ENCODE data around the gene PDE3A. TPM values are rescaled to one million over a fixed set of nuclear protein-coding genes. Genes with fewer than 3 reads are reported as not detected.

PDE3A gene
- total RNA-seq, 1 experiment from 2014 or later: 2.8 TPM

- H3K27ac Mint-ChIP-seq: no peak overlapping the region
- ATAC-seq: no peak
- no peaks in the 10 kb centered on the region for H3K27me3 Mint-ChIP-seq (ENCODE audit: low read depth)
- ChIA-PET CTCF (interaction anchor here (1.2 kb wide), 1 partner anchor 62 kb away, joined by 4 read pairs; no protein-coding TSS in a partner anchor), POLR2A (no interaction called here)
- TF ChIP-seq, protein P1, sequence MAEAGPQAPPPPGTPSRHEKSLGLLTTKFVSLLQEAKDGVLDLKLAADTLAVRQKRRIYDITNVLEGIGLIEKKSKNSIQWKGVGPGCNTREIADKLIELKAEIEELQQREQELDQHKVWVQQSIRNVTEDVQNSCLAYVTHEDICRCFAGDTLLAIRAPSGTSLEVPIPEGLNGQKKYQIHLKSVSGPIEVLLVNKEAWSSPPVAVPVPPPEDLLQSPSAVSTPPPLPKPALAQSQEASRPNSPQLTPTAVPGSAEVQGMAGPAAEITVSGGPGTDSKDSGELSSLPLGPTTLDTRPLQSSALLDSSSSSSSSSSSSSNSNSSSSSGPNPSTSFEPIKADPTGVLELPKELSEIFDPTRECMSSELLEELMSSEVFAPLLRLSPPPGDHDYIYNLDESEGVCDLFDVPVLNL (CRISPR knock-in tag; IDR thresholded peaks at IDR 0.05; ENCODE audit: borderline replicate concordance, low read depth): no peak
- TF ChIP-seq ETV6 (CRISPR knock-in tag; IDR thresholded peaks at IDR 0.05) (no peak), STAT6 (CRISPR knock-in tag; conservative IDR thresholded peaks at IDR 0.05; ENCODE audit: low read depth) (no peak)
- peaks cover 5% of the 10 kb centered on the region; the same call in 1 of the 2 replicates for H3K9me3 Mint-ChIP-seq
- DNase-seq (ENCODE audit: low spot score): no peak
- peaks cover 21% of the 10 kb centered on the region for H3K4me1 Mint-ChIP-seq
- H3K36me3 Mint-ChIP-seq: no peaks in the 10 kb centered on the region
- no peak overlapping the region for H3K4me3 Mint-ChIP-seq
Measured at GRCh38 chr12:20487519-20487918, 119.2 kb downstream of the PDE3A start.

GRCh38 chr12:20489645-20490044, 121.3 kb downstream of the PDE3A start:
- peaks cover 5% of the 10 kb centered on the region; the same call in 1 of the 2 replicates for H3K9me3 Mint-ChIP-seq
- ATAC-seq (no peak), DNase-seq (ENCODE audit: low spot score) (no peak)
- POLR2A ChIA-PET: no interaction called here
- no peak overlapping the region for H3K27ac Mint-ChIP-seq
- no peak overlapping the region for H3K4me3 Mint-ChIP-seq
- no peaks in the 10 kb centered on the region for H3K36me3 Mint-ChIP-seq
- CTCF ChIA-PET: no interaction called here
- TF ChIP-seq FOXK1 (CRISPR knock-in tag; IDR thresholded peaks at IDR 0.05) (no peak), IRF2 (CRISPR knock-in tag; IDR thresholded peaks at IDR 0.05; ENCODE audit: borderline replicate concordance, low read depth) (no peak), NFYB (CRISPR knock-in tag; conservative IDR thresholded peaks at IDR 0.05; ENCODE audit: low read depth) (no peak), NFATC4 (CRISPR knock-in tag; IDR thresholded peaks at IDR 0.05) (no peak), TCF7 (CRISPR knock-in tag; IDR thresholded peaks at IDR 0.05; ENCODE audit: low read depth) (no peak), TP53 (CRISPR knock-in tag; IDR thresholded peaks at IDR 0.05) (no peak), RORB (CRISPR knock-in tag; IDR thresholded peaks at IDR 0.05) (no peak), ZBTB21 (CRISPR knock-in tag; IDR thresholded peaks at IDR 0.05; ENCODE audit: borderline replicate concordance) (no peak)
- peaks cover 22% of the 10 kb centered on the region for H3K4me1 Mint-ChIP-seq
- H3K27me3 Mint-ChIP-seq (ENCODE audit: low read depth): no peaks in the 10 kb centered on the region

DNA sequence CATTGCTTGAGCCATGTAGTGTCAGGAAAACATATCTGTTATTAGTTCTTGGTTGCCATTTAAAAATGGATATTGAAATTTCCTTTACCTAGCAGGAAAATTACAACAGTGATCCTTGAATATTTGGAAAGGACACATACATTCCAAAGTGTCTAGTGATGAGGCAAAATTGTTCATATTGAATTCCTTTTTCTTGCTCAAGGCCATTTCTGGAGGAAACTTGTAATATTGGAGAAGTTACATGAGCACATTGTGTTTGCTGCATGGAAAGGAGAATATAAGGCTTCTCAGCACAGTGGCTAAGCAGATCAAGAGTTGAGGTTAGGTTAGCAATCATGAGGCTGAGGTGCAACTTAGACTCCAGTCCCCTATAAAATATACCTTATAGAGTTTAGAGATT, 121.9 kb downstream of the PDE3A start:
- Mint-ChIP-seq H3K27me3 (ENCODE audit: low read depth) (no peaks in the 10 kb centered on the region), H3K4me1 (peaks cover 22% of the 10 kb centered on the region), H3K27ac (no peak overlapping the region), H3K36me3 (no peaks in the 10 kb centered on the region), H3K9me3 (peaks cover 5% of the 10 kb centered on the region; the same call in 1 of the 2 replicates), H3K4me3 (no peak overlapping the region)
- ChIA-PET POLR2A (no interaction called here), CTCF (no interaction called here)
- no peak for TF ChIP-seq EMX1 (CRISPR knock-in tag; IDR thresholded peaks at IDR 0.05)
- TF ChIP-seq GTF2I (CRISPR knock-in tag; conservative IDR thresholded peaks at IDR 0.05): no peak
- TF ChIP-seq ZNF671 (CRISPR knock-in tag; IDR thresholded peaks at IDR 0.05): no peak
- TF ChIP-seq, protein P2, sequence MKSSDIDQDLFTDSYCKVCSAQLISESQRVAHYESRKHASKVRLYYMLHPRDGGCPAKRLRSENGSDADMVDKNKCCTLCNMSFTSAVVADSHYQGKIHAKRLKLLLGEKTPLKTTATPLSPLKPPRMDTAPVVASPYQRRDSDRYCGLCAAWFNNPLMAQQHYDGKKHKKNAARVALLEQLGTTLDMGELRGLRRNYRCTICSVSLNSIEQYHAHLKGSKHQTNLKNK (CRISPR knock-in tag; IDR thresholded peaks at IDR 0.05): no peak
- TF ChIP-seq ZSCAN18 (CRISPR knock-in tag; IDR thresholded peaks at IDR 0.05): no peak
- TF ChIP-seq SMAD4 (CRISPR knock-in tag; IDR thresholded peaks at IDR 0.05): no peak
- TF ChIP-seq FOXK1 (CRISPR knock-in tag; IDR thresholded peaks at IDR 0.05): no peak
- no peak for TF ChIP-seq HMGA2 (CRISPR knock-in tag; IDR thresholded peaks at IDR 0.05)
- no peak for TF ChIP-seq TP53 (CRISPR knock-in tag; IDR thresholded peaks at IDR 0.05)
- no peak for TF ChIP-seq CBFB (CRISPR knock-in tag; IDR thresholded peaks at IDR 0.05; ENCODE audit: low read depth)
- TF ChIP-seq, protein P3, sequence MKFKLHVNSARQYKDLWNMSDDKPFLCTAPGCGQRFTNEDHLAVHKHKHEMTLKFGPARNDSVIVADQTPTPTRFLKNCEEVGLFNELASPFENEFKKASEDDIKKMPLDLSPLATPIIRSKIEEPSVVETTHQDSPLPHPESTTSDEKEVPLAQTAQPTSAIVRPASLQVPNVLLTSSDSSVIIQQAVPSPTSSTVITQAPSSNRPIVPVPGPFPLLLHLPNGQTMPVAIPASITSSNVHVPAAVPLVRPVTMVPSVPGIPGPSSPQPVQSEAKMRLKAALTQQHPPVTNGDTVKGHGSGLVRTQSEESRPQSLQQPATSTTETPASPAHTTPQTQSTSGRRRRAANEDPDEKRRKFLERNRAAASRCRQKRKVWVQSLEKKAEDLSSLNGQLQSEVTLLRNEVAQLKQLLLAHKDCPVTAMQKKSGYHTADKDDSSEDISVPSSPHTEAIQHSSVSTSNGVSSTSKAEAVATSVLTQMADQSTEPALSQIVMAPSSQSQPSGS (CRISPR knock-in tag; IDR thresholded peaks at IDR 0.05; ENCODE audit: borderline replicate concordance, low read depth): no peak
- no peak for TF ChIP-seq ZNF317 (CRISPR knock-in tag; IDR thresholded peaks at IDR 0.05; ENCODE audit: borderline replicate concordance, low read depth)
- no peak for ATAC-seq
- DNase-seq (ENCODE audit: low spot score): no peak
